Esophagus muscularis mucosa (tissue), 4 donors: ENCODE data around the gene TFB1M.

ENCODE experiments used
- EP300 ChIP-seq: sonication (generic); formaldehyde crosslinking; IDR thresholded peaks from one replicate; pipeline ENCODE4 v1.6.1; 2017; ENCODE audit warnings: antibody characterized with exemption
- POLR2A ChIP-seq: fragments of 450-650 bp; IDR thresholded peaks from one replicate; pipeline ENCODE4 v1.6.1; 2017; ENCODE audit warnings: antibody characterized with exemption, moderate library complexity, mild to moderate bottlenecking, low read depth
- TF ChIP-seq, protein P1 (sequence below), 3 experiments: fragments of 200-600 bp in 2 of 3; fragments of 450-650 bp in 1 of 3; sonication (generic) in 2 of 3; IDR thresholded peaks; one replicate each; pipeline ENCODE4 v1.5.1; 2017 to 2019; ENCODE audit warnings: antibody characterized with exemption in 3 of 3, mild to moderate bottlenecking in 2 of 3, moderate library complexity in 1 of 3

DNA sequence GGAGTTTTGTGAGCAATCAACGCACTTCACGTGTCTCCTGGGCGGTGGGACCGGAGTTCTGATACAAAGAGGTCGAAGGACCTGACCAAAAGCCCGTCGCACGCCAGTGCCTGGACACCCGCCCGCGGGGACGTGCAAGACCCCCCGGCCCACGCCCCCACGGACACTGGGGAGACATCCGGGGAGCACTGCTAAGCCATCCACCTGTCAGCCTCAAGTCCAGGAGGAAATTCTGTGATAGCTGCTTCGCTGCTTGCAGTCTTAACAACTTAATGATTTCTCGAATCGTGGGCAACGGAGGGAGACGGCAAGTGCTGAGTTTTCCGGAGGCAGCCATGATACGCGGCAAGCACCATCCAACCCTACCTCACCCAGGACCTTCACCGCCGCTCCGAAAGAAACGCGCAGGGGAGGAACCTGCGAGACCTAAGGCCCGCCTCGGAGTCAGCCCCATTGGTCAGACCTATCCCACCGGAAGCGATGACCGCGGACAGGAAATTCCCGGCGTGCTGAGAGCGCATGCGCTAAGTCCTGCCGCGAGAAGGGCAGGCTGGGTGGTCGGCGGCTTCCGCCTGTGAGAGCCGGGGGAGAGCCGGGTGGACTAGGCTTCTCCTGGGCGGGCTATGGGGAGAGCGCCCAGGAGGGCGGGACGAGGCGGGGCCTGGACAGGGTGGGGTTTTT is at the start of gene TFB1M:
- TF ChIP-seq EP300 = no peak
- TF ChIP-seq, protein P1, sequence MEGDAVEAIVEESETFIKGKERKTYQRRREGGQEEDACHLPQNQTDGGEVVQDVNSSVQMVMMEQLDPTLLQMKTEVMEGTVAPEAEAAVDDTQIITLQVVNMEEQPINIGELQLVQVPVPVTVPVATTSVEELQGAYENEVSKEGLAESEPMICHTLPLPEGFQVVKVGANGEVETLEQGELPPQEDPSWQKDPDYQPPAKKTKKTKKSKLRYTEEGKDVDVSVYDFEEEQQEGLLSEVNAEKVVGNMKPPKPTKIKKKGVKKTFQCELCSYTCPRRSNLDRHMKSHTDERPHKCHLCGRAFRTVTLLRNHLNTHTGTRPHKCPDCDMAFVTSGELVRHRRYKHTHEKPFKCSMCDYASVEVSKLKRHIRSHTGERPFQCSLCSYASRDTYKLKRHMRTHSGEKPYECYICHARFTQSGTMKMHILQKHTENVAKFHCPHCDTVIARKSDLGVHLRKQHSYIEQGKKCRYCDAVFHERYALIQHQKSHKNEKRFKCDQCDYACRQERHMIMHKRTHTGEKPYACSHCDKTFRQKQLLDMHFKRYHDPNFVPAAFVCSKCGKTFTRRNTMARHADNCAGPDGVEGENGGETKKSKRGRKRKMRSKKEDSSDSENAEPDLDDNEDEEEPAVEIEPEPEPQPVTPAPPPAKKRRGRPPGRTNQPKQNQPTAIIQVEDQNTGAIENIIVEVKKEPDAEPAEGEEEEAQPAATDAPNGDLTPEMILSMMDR (IDR thresholded peaks at IDR 0.05) = no peak
- TF ChIP-seq POLR2A = peak; percentile 76
